ENCODE data around the gene HS1BP3. TPM values are rescaled to one million over a fixed set of nuclear protein-coding genes. Genes with fewer than 3 reads are reported as not detected.

Gene HS1BP3
- total and polyA plus RNA-seq, 9 of the 15 experiments (the other 6 are each of a cell fraction or from before 2014, with no cell fraction given) = 0.41 to 8.3 (median 5.9) TPM

GRCh38 chr2:20600756-20601325 is 50.1 kb downstream of the HS1BP3 start (continued):
- TF ChIP-seq CTCFL (IDR thresholded peaks at IDR 0.05; ENCODE audit: borderline replicate concordance, insufficient read depth, low read depth, low read length, poor library complexity, severe bottlenecking) (peak; percentile 16), CTCF (IDR thresholded peaks at IDR 0.05 in 2 of 3, conservative IDR thresholded peaks at IDR 0.05 in 1 of 3; ENCODE audit: insufficient read depth in 2 of 3, low read depth in 1 of 3, low read length in 3 of 3) (peak in 2 of 3 experiments; percentile 27 to 45; a peak in 3 of 6 replicates), FOXO4 (CRISPR knock-in tag; IDR thresholded peaks at IDR 0.05) (no peak), ZNF212 (CRISPR knock-in tag; IDR thresholded peaks at IDR 0.05) (no peak), MTF1 (CRISPR knock-in tag; IDR thresholded peaks at IDR 0.05; ENCODE audit: borderline replicate concordance) (no peak), PHF20 (IDR thresholded peaks at IDR 0.05; ENCODE audit: partially characterized antibody) (no peak), RAD21 (CRISPR knock-in tag; conservative IDR thresholded peaks at IDR 0.05 in 1 of 2, IDR thresholded peaks at IDR 0.05 in 1 of 2) (peak; percentile 11 to 35; a peak in 2 of 4 replicates), NBN (IDR thresholded peaks at IDR 0.05; ENCODE audit: low read depth) (no peak), TOE1 (IDR thresholded peaks at IDR 0.05; ENCODE audit: borderline replicate concordance) (no peak), TOE1 (CRISPR knock-in tag; IDR thresholded peaks at IDR 0.05; ENCODE audit: borderline replicate concordance, low read depth) (no peak), DACH1 (IDR thresholded peaks at IDR 0.05; ENCODE audit: partially characterized antibody) (peak; percentile 16), BCL6 (CRISPR knock-in tag; IDR thresholded peaks at IDR 0.05) (no peak), ILK (tag; IDR thresholded peaks at IDR 0.05; ENCODE audit: borderline replicate concordance, low read depth) (no peak), ZNF41 (CRISPR knock-in tag; conservative IDR thresholded peaks at IDR 0.05) (no peak), RBM25 (IDR thresholded peaks at IDR 0.05; ENCODE audit: low read depth, low read length, severe bottlenecking) (no peak), ZC3H11A (IDR thresholded peaks at IDR 0.05; ENCODE audit: low read depth, low read length) (no peak), PHF21A (IDR thresholded peaks at IDR 0.05; ENCODE audit: borderline replicate concordance, low read depth) (no peak), SMARCC2 (IDR thresholded peaks at IDR 0.05; ENCODE audit: low read depth) (peak; percentile 62; the same call in 1 of the 2 replicates)
- TF ChIP-seq, protein P1, sequence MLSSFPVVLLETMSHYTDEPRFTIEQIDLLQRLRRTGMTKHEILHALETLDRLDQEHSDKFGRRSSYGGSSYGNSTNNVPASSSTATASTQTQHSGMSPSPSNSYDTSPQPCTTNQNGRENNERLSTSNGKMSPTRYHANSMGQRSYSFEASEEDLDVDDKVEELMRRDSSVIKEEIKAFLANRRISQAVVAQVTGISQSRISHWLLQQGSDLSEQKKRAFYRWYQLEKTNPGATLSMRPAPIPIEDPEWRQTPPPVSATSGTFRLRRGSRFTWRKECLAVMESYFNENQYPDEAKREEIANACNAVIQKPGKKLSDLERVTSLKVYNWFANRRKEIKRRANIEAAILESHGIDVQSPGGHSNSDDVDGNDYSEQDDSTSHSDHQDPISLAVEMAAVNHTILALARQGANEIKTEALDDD (IDR thresholded peaks at IDR 0.05) = no peak
- TF ChIP-seq, protein P2, sequence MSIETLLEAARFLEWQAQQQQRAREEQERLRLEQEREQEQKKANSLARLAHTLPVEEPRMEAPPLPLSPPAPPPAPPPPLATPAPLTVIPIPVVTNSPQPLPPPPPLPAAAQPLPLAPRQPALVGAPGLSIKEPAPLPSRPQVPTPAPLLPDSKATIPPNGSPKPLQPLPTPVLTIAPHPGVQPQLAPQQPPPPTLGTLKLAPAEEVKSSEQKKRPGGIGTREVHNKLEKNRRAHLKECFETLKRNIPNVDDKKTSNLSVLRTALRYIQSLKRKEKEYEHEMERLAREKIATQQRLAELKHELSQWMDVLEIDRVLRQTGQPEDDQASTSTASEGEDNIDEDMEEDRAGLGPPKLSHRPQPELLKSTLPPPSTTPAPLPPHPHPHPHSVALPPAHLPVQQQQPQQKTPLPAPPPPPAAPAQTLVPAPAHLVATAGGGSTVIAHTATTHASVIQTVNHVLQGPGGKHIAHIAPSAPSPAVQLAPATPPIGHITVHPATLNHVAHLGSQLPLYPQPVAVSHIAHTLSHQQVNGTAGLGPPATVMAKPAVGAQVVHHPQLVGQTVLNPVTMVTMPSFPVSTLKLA (conservative IDR thresholded peaks at IDR 0.05) = 0 out of 4 replicates have a peak, but pooled peaks of 1 of the 2 experiments have one; percentile 1
